Measurements from ENCODE around the gene RND2.

RND2 gene

DNA sequence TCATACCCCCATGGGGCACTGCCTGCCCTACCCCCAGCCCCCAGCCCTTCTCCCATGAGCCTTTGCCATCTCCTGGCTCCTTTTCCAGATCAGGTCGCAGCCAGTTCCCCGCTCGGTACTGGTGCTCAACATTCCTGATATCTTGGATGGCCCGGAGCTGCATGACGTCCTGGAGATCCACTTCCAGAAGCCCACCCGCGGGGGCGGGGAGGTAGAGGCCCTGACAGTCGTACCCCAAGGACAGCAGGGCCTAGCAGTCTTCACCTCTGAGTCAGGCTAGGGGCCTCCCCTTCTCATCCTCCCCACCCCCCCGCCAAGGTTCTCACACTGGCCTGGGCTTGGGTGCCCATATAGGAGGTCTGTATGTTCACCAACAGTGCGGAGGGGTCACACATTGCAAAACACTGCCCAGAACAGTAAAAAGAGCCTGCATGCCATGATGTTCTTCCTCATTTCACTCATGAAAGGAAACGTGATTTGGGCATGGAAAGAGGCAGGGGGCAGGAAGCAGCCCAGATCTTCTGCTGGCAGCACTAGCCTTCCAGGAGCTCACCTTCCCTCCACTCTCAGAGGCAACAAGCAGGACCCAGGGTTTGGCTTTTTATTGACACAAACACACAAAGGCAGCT lies 10.9 kb upstream of the RND2 start:
- TF ChIP-seq, protein P1, sequence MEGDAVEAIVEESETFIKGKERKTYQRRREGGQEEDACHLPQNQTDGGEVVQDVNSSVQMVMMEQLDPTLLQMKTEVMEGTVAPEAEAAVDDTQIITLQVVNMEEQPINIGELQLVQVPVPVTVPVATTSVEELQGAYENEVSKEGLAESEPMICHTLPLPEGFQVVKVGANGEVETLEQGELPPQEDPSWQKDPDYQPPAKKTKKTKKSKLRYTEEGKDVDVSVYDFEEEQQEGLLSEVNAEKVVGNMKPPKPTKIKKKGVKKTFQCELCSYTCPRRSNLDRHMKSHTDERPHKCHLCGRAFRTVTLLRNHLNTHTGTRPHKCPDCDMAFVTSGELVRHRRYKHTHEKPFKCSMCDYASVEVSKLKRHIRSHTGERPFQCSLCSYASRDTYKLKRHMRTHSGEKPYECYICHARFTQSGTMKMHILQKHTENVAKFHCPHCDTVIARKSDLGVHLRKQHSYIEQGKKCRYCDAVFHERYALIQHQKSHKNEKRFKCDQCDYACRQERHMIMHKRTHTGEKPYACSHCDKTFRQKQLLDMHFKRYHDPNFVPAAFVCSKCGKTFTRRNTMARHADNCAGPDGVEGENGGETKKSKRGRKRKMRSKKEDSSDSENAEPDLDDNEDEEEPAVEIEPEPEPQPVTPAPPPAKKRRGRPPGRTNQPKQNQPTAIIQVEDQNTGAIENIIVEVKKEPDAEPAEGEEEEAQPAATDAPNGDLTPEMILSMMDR (IDR thresholded peaks at IDR 0.05), result no peak
- H3K4me1 ChIP-seq, result peaks cover 3% of the 10 kb centered on the region
- no peak overlapping the region for H3K9ac ChIP-seq
- no peaks in the 10 kb centered on the region for H3K79me2 ChIP-seq
- H3K9me3 ChIP-seq (ENCODE audit: control insufficient read depth, low read length), result no peaks in the 10 kb centered on the region
- no peak overlapping the region for H2AFZ ChIP-seq
- H3K4me2 ChIP-seq (ENCODE audit: low read length), result no peak overlapping the region
- H3K27ac ChIP-seq, result no peak overlapping the region
- H3K36me3 ChIP-seq (ENCODE audit: control insufficient read depth, insufficient read depth, low read length), result no peaks in the 10 kb centered on the region
- no peaks in the 10 kb centered on the region for H3K27me3 ChIP-seq (ENCODE audit: control insufficient read depth, insufficient read depth, low read length)
- no peak overlapping the region for H3K4me3 ChIP-seq (ENCODE audit: low read depth, low read length)

DNA sequence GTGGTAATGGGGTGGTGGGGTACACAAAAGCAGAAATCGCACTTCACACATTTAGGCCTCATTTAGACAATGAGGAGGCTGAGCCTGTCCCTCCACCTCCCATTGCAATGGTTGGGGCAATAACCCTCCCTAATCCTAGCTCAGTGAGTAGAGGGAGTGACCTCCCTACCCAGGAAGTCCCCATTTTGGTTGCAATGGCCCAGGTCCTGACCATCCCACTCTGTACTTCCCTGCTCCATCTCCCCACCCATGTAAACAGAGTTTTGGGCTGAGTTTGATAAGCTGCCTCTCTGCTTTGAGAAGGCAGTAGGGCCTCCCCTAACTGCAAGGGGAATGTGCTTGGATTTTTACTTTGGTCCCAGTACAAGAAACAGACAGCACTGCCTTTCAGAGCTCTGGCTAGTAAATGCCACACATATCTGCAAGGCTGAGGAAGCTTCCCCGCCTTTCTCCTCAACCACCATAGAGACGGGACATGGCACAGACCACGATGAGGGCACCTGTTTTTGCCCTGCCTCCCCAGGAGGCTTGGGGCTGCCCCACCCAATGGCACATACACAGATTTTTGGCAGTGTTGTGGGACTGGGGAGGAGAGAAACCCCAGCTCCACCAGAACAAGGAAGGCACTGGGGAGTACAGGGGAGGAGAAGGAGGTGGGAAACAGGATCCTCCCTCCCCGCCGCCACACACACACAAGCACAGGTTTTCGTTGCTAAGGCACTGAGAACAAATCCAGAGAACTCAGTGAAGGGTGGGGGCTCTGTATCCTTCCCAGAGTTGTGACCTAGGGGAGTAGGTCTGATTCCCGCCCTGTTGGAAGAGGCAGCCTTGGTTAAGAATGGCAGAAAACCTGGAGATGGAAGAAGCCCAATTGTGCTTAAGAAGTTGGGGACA lies 10.1 kb upstream of the RND2 start:
- Histone ChIP-seq H3K4me1 (peaks cover 3% of the 10 kb centered on the region), H3K27ac (peak overlapping the region; percentile 49), H3K4me2 (ENCODE audit: low read length) (no peak overlapping the region)

DNA sequence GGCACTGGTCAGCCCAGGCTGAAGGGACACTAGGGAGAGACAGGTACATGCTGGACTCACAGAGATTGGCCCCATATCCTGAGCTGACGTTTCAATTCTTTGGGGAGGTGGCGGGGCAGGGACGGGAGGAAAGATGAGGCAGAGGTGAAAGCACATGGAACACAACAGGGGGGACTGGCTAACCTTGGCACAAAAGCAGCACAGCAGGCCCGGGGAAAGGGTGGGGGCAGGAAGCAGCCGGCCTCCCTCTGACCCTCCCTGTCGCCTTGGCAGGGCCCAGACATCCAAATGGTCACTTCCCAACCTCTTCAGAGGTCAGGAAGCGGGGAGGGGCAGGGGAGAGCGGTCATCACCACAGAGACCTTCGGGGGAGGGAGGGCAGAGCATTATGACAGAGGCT lies 9.5 kb upstream of the RND2 start:
- TF ChIP-seq, protein P1 (IDR thresholded peaks at IDR 0.05), result no peak
- Histone ChIP-seq H3K4me2 (ENCODE audit: low read length) (no peak overlapping the region), H3K27ac (peak overlapping the region; percentile 49), H3K4me3 (ENCODE audit: low read depth, low read length) (no peak overlapping the region), H3K27me3 (ENCODE audit: control insufficient read depth, insufficient read depth, low read length) (no peaks in the 10 kb centered on the region), H3K9ac (no peak overlapping the region), H2AFZ (no peak overlapping the region), H3K36me3 (ENCODE audit: control insufficient read depth, insufficient read depth, low read length) (no peaks in the 10 kb centered on the region), H3K79me2 (no peaks in the 10 kb centered on the region), H3K4me1 (peaks cover 3% of the 10 kb centered on the region), H3K9me3 (ENCODE audit: control insufficient read depth, low read length) (no peaks in the 10 kb centered on the region)

More for the DNA sequence above, 10.1 kb upstream of the RND2 start:
- Histone ChIP-seq H3K4me3 (ENCODE audit: low read depth, low read length) (no peak overlapping the region), H3K79me2 (no peaks in the 10 kb centered on the region), H2AFZ (no peak overlapping the region), H3K9ac (no peak overlapping the region), H3K27me3 (ENCODE audit: control insufficient read depth, insufficient read depth, low read length) (no peaks in the 10 kb centered on the region), H3K9me3 (ENCODE audit: control insufficient read depth, low read length) (no peaks in the 10 kb centered on the region), H3K36me3 (ENCODE audit: control insufficient read depth, insufficient read depth, low read length) (no peaks in the 10 kb centered on the region)
- TF ChIP-seq, protein P1 (IDR thresholded peaks at IDR 0.05), result no peak

DNA sequence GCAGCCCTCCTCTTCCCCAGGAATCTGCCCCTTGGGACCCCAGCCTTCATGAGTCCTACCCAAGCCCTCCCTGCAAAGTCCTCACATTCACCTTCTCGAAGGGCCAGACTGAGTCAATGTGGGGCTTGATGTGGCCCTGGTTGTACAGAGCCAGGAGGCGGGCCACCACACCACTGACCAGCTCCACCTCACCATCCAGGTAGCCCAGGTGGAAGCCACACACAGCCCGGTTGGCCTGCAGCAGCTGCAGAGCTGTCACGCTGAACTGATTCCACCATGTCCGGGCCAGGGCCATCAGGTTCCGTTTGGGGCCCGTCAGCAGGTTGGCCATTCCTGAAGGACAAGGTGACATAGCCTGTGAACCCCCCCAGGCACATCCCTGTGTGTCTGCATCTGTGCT lies 8.8 kb upstream of the RND2 start:
- no peaks in the 10 kb centered on the region for H3K36me3 ChIP-seq (ENCODE audit: control insufficient read depth, insufficient read depth, low read length)
- no peak overlapping the region for H3K9ac ChIP-seq

More for the DNA sequence above, 8.8 kb upstream of the RND2 start:
- no peaks in the 10 kb centered on the region for H3K79me2 ChIP-seq
- TF ChIP-seq, protein P1 (IDR thresholded peaks at IDR 0.05), result no peak
- peaks cover 3% of the 10 kb centered on the region for H3K4me1 ChIP-seq
- H3K4me3 ChIP-seq (ENCODE audit: low read depth, low read length), result no peak overlapping the region
- H2AFZ ChIP-seq, result no peak overlapping the region
- H3K27ac ChIP-seq, result peak overlapping the region; percentile 32
- no peaks in the 10 kb centered on the region for H3K9me3 ChIP-seq (ENCODE audit: control insufficient read depth, low read length)
- H3K4me2 ChIP-seq (ENCODE audit: low read length), result no peak overlapping the region
- no peaks in the 10 kb centered on the region for H3K27me3 ChIP-seq (ENCODE audit: control insufficient read depth, insufficient read depth, low read length)

Measured in parathyroid adenoma (tissue), 2 donors.